HG03095 (cell line): ENCODE measurements around the gene CAPN2.
"Not testable (repeated sequence)": the region's sequence is repeated elsewhere in the genome, so short reads cannot be mapped to it uniquely, and the experiment has no call there.

ENCODE experiments used
- ATAC-seq: cut with Tn5 transposase; IDR thresholded peaks from one replicate; pipeline ENCODE4 v1.9.1; 2021; ENCODE audit warnings: moderate library complexity; ENCODE audit not compliant: unreplicated experiment

The CAPN2 gene

GRCh38 chr1:223738465-223739365, 26.4 kb downstream of the CAPN2 start:
- no peak for ATAC-seq

- ATAC-seq: no peak
These were observed 27.2 kb downstream of the CAPN2 start for GRCh38 chr1:223739366-223740037.

DNA sequence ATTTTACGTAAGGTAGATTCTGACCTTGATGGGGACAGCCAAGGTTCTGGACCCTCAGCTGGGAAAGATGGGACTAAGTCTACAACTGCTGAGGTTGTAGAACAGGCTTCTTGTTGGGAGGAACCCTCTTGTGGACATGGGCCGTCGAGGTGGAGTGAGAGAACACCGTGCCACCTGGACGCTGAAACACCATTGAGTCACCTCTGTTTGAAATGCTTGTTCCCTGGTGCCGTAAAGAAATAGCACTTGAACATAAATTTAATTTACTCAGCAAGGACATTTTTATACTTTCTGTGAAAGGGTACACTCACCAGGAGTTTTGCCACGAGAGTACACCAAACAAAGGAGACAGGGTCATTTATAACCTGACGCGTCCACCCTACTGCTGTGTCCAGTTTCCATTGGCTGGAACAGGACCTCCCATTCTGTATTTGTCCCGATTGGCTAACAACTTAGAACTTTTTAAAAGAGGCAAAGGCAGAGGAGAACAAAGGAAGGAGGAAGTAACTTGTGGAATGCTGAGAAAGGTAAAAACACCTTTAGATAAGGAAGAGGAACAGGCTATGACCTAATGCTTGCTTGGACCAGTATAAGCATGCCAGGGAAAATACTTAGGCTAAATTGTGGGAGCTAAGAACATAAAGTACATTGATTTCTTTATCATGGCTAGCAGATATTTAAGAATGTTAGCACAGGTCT, 27.8 kb downstream of the CAPN2 start:
- ATAC-seq: not testable (repeated sequence)

- ATAC-seq: no peak
These were observed 29.5 kb downstream of the CAPN2 start for GRCh38 chr1:223741861-223742260.

GRCh38 chr1:223742856-223743517, 30.6 kb downstream of the CAPN2 start:
- ATAC-seq: no peak

- no peak for ATAC-seq
These were observed 33.4 kb downstream of the CAPN2 start for GRCh38 chr1:223745731-223746130.

DNA sequence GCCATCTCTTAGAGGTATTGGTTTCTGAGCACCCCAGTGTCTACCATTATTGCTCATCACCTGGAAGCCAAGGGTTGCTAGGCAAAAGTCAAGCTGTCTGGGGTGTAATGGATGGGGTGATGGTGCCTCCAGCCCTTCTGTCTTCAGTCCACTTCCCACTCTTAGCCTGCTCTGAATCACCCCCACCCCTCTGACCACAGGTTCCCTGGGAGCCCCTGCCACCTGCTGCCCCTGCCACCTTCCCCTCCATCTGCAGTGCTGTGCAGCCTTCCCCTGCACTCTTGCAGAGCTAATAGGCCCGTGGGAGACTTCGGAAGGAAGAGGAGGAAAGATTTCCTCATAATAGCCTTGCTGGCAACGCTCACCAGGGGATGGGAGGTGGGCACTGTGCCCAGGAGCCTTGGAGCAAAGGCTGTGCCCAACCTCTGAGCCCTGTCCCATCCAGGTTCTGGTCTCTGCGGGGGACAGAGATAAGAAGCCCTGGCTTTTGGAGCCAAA, 35.5 kb downstream of the CAPN2 start:
- ATAC-seq: peak; percentile 11

GRCh38 chr1:223748405-223748772, 36.0 kb downstream of the CAPN2 start:
- peak; percentile 61 for ATAC-seq

GRCh38 chr1:223748773-223749733, 36.7 kb downstream of the CAPN2 start:
- peak; percentile 79 for ATAC-seq

GRCh38 chr1:223750730-223751570, 38.6 kb downstream of the CAPN2 start:
- ATAC-seq: no peak

GRCh38 chr1:223751696-223752095, 39.4 kb downstream of the CAPN2 start:
- ATAC-seq: no peak

GRCh38 chr1:223752721-223753515, 40.6 kb downstream of the CAPN2 start:
- no peak for ATAC-seq

GRCh38 chr1:223754681-223755431, 42.5 kb downstream of the CAPN2 start:
- ATAC-seq: no peak

- no peak for ATAC-seq
These were observed 43.1 kb downstream of the CAPN2 start for GRCh38 chr1:223755432-223755792.

GRCh38 chr1:223755992-223756775, 43.8 kb downstream of the CAPN2 start:
- ATAC-seq: no peak

GRCh38 chr1:223756806-223757700, 44.7 kb downstream of the CAPN2 start:
- no peak for ATAC-seq
